Lung (tissue), 12 donors: Measurements from ENCODE around the gene DDX51. TPM values are rescaled to one million over a fixed set of nuclear protein-coding genes. Genes with fewer than 3 reads are reported as not detected.

Source experiments
- ATAC-seq: fragments of 200-7000 bp; cut with Tn5 transposase; one replicate; pipeline ENCODE4 v1.9.1; 2020; ENCODE audit warnings: moderate number of reproducible peaks; ENCODE audit not compliant: insufficient read depth, low FRiP score
- DNase-seq, 3 donors: peaks; one replicate each; pipeline ENCODE4 v3.0.0-alpha.2; 2013 to 2017
- H3K27ac ChIP-seq, 2 donors: one replicate each; pipeline ENCODE4 v1.5.1; 2013; ENCODE audit warnings: mild to moderate bottlenecking in 2 of 2, moderate library complexity in 2 of 2, control low read depth in 1 of 2, inconsistent platforms in 1 of 2, low read depth in 1 of 2, low read length in 1 of 2
- H3K27me3 ChIP-seq, 3 donors: one replicate each; pipeline ENCODE4 v1.5.1; 2013; ENCODE audit warnings: low read length in 2 of 3; ENCODE audit not compliant: control insufficient read depth in 3 of 3, insufficient read depth in 3 of 3
- H3K36me3 ChIP-seq, 4 donors: one replicate each; pipeline ENCODE4 v1.5.1; 2013; ENCODE audit warnings: low read length in 4 of 4, mild to moderate bottlenecking in 1 of 4, moderate library complexity in 1 of 4; ENCODE audit not compliant: control insufficient read depth in 4 of 4, insufficient read depth in 4 of 4
- H3K4me1 ChIP-seq, 5 donors: one replicate each; pipeline ENCODE4 v1.5.1; 2013; ENCODE audit warnings: low read length in 5 of 5, mild to moderate bottlenecking in 2 of 5, moderate library complexity in 1 of 5; ENCODE audit not compliant: control insufficient read depth in 5 of 5, insufficient read depth in 5 of 5
- H3K4me3 ChIP-seq: one replicate; pipeline ENCODE4 v1.5.1; 2013; ENCODE audit warnings: mild to moderate bottlenecking, control low read depth, moderate library complexity
- H3K9ac ChIP-seq, 2 donors: one replicate each; pipeline ENCODE4 v1.5.1; 2013; ENCODE audit warnings: low read length in 2 of 2, control low read depth in 1 of 2; ENCODE audit not compliant: insufficient read depth in 1 of 2
- H3K9me3 ChIP-seq, 4 donors: one replicate each; pipeline ENCODE4 v1.5.1; 2013; ENCODE audit warnings: low read length in 3 of 4, mild to moderate bottlenecking in 1 of 4, moderate library complexity in 1 of 4; ENCODE audit not compliant: control insufficient read depth in 4 of 4, insufficient read depth in 3 of 4
- CTCF ChIP-seq: IDR thresholded peaks from 2 replicates; pipeline ENCODE4 v1.5.1; 2012; ENCODE audit warnings: mild to moderate bottlenecking; ENCODE audit errors: control extremely low read depth, extremely low read depth
- WGBS, 2 donors: extraction: QIAGEN DNeasy Blood & Tissue Kit; methylation state at CpG; one replicate each; pipeline ENCODE4 v1.1.7; 2013; 5-methylcytosine and 5-hydroxymethylcytosine counted together
- polyA plus RNA-seq, 2 donors: library from polyadenylated mRNA; stranded (reverse); fragments of 200-250 nt; gene quantifications; one replicate each; pipeline ENCODE4 v1.2.1, GENCODE V29; 2013
- total RNA-seq, 2 donors: library from RNA; depleted of rRNA in 1 of 2; stranded (reverse); fragments of >200 nt in 1 of 2; gene quantifications; one replicate each; pipeline ENCODE4 v1.2.1, GENCODE V29; 2014 to 2021
- donor health status: control.
- donor health status: control.
- donor health status: Bipolar disorder and iron deficiency.
- donor health status: healthy.
- donor health status: DM: yes; HTN: yes; CAD: no.

The DDX51 gene
- total and polyA plus RNA-seq, 4 donors: 15.0 to 25.9 (median 17.2) TPM

DNA sequence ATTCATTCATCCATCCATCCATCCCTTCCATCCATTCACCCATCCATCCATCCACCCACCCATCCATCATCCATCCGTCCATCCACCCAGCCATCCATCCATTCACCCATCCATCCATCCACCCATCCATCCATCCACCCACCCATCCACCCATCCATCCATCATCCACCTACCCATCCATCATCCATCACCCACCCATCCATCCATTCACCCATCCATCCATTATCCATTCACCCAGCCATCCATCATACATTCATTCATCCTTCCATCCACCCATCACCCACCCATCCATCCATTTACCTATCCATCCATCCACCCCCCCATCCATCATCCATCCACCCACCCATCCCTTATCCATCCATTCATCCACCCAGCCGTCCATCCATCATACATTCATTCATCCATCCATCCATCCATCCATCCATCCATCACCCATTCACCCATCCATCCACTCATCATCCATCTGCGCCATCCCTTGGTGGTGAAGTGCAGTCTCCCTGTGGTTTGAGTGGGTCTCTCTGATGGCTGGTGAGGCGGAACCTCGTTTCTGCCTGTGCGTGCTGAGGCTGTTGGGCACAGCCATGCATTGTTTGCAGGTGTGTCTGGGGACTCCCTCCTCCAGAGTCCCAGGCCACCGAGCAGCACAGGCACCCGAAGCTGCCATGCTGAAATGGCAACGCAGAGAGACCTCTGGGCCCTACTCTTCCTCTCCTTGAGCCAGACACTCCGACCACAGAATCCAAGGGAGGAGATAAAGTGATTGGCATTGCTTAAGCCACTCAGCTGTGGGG lies 22.9 kb upstream of the DDX51 start:
- ATAC-seq (no peak), DNase-seq (no peak)
- Histone ChIP-seq H3K4me3 (no peak overlapping the region), H3K27me3 (peaks cover 0 to 23% (median 10%) of the 10 kb centered on the region in 3 donors), H3K9ac (no peak overlapping the region), H3K36me3 (no peaks in the 10 kb centered on the region), H3K27ac (no peak overlapping the region), H3K4me1 (peaks cover 0 to 9% (median 2%) of the 10 kb centered on the region in 5 donors), H3K9me3 (no peaks in the 10 kb centered on the region)
- TF ChIP-seq CTCF: no peak
- WGBS, 2 donors: 92 to 93% methylated on average over 10 of the region's 10 CpGs

GRCh38 chr12:132166093-132166492 lies 22.0 kb upstream of the DDX51 start:
- WGBS, 2 donors: 91 to 98% methylated on average over 2 of the region's 2 CpGs
- Histone ChIP-seq H3K9ac (no peak overlapping the region), H3K27me3 (peaks cover 0 to 20% (median 11%) of the 10 kb centered on the region in 3 donors), H3K4me3 (no peak overlapping the region), H3K9me3 (no peaks in the 10 kb centered on the region), H3K36me3 (no peaks in the 10 kb centered on the region), H3K27ac (no peak overlapping the region), H3K4me1 (peaks cover 0 to 9% (median 2%) of the 10 kb centered on the region in 5 donors)
- TF ChIP-seq CTCF: no peak
- no peak for ATAC-seq
- no peak for DNase-seq

GRCh38 chr12:132165584-132165983 lies 21.5 kb upstream of the DDX51 start:
- Histone ChIP-seq H3K27me3 (peaks cover 0 to 16% (median 11%) of the 10 kb centered on the region in 3 donors), H3K4me3 (no peak overlapping the region), H3K9ac (no peak overlapping the region), H3K4me1 (peaks cover 0 to 9% (median 2%) of the 10 kb centered on the region in 5 donors), H3K9me3 (no peaks in the 10 kb centered on the region), H3K36me3 (no peaks in the 10 kb centered on the region), H3K27ac (no peak overlapping the region)
- DNase-seq (no peak), ATAC-seq (no peak)
- no peak for TF ChIP-seq CTCF
- WGBS, 2 donors: 95 to 97% methylated on average over 6 of the region's 6 CpGs
